Measurements from ENCODE around the gene FAM170B.

FAM170B gene

GRCh38 chr10:49105076-49105475, 28.7 kb downstream of the FAM170B start:
- DNase-seq (ENCODE audit: low spot score): no peak

- DNase-seq (ENCODE audit: low spot score): no peak
Observed at GRCh38 chr10:49104323-49104722, 29.5 kb downstream of the FAM170B start.

GRCh38 chr10:49103761-49104160, 30.1 kb downstream of the FAM170B start:
- DNase-seq (ENCODE audit: low spot score): no peak

- DNase-seq (ENCODE audit: low spot score): no peak
Observed at GRCh38 chr10:49099046-49099445, 34.8 kb downstream of the FAM170B start.

GRCh38 chr10:49096890-49097445, 36.9 kb downstream of the FAM170B start:
- DNase-seq (ENCODE audit: low spot score): no peak

- no peak for DNase-seq (ENCODE audit: low spot score)
Observed at GRCh38 chr10:49094646-49095045, 39.2 kb downstream of the FAM170B start.

GRCh38 chr10:49093922-49094321, 39.9 kb downstream of the FAM170B start:
- no peak for DNase-seq (ENCODE audit: low spot score)

- DNase-seq (ENCODE audit: low spot score): no peak
Observed at GRCh38 chr10:49092477-49092876, 41.3 kb downstream of the FAM170B start.

- no peak for DNase-seq (ENCODE audit: low spot score)
Observed at GRCh38 chr10:49091450-49092210, 42.2 kb downstream of the FAM170B start.

- no peak for DNase-seq (ENCODE audit: low spot score)
Observed at GRCh38 chr10:49090696-49091380, 43.0 kb downstream of the FAM170B start.

- no peak for DNase-seq (ENCODE audit: low spot score)
Observed at GRCh38 chr10:49090189-49090575, 43.6 kb downstream of the FAM170B start.

- no peak for DNase-seq (ENCODE audit: low spot score)
Observed at GRCh38 chr10:49089557-49090188, 44.1 kb downstream of the FAM170B start.

- no peak for DNase-seq (ENCODE audit: low spot score)
Observed at GRCh38 chr10:49089152-49089551, 44.7 kb downstream of the FAM170B start.

GRCh38 chr10:49086889-49087288, 46.9 kb downstream of the FAM170B start:
- DNase-seq (ENCODE audit: low spot score): no peak

- DNase-seq (ENCODE audit: low spot score): no peak
Observed at GRCh38 chr10:49083261-49083660, 50.6 kb downstream of the FAM170B start.

- no peak for DNase-seq (ENCODE audit: low spot score)
Observed at GRCh38 chr10:49082766-49083165, 51.1 kb downstream of the FAM170B start.

- DNase-seq (ENCODE audit: low spot score): no peak
Observed at GRCh38 chr10:49081547-49082275, 52.1 kb downstream of the FAM170B start.
